Activated CD4-positive, alpha-beta T cell treated with anti-CD3 and anti-CD28 coated beads, Interleukin-2, amount 50 U/mL, for 48 hours (primary cell): ENCODE data around the gene ERCC2.
"Not testable (repeated sequence)": the region's sequence is repeated elsewhere in the genome, so short reads cannot be mapped to it uniquely, and the experiment has no call there.

Experiments
- DNase-seq, 2 experiments: peaks; one replicate each; pipeline ENCODE4 v3.0.0-alpha.2; 2020

The ERCC2 gene

DNA sequence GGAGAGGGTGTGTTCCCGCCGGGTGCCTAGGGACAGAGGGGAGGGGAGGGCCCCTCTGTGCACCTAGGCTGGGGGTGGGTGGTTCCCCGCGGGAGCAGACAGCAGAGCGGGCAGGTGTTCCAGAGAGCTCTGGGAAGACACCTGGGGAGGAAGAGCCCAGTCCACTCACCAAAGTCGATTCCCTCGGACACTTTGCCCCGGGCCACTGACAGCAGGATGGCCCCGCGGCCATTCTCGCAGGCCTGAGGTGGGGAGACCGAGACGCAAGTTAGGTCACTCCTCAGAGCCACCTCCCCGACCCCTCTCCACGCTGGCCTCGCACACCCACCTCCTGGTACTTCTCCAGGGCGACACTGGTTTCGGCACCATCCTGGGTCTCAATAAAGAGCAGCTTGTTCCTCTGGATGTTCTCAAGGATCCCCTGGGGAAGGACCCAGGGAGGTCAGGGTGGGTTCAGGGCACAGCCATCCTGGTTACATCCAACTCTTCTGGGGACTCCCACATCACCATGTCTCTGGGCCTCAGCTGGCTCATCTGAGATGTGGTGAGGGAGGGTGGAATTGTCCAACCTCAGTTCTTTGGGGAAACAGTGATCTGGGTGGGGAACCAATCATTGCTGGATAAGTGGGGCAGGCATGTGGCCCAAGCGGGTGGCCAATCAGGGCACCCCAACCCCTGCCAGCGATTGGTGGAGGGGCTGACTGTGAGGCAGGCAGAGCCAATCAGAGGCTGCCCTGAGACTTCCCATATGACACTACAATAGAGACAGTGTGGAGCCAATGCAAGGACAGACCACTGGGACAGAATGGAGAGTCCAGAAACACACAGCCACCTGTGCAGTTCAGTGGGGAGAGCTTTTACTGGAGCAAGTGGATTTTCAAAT lies 17.2 kb downstream of the ERCC2 start:
- DNase-seq: no peak

DNA sequence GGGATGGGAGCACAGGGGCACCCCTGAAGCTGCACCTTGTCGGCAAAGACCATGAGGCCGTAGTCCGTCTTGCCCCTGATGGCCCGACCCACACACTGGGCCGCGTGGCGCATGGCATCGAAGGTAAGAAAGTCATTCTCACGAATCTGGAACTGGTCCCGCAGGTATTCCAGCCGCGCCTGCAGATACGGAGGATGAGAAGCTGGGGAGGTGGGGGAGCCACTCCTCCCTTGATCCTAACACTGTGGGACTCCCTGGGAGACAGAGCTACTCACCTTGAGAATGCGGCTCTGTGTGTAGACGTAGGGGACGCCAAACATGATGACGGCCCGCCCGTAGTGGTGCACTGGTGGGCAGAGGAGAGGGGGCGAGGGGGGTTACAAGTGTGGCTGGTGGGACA lies 17.9 kb downstream of the ERCC2 start:
- DNase-seq: no peak

DNA sequence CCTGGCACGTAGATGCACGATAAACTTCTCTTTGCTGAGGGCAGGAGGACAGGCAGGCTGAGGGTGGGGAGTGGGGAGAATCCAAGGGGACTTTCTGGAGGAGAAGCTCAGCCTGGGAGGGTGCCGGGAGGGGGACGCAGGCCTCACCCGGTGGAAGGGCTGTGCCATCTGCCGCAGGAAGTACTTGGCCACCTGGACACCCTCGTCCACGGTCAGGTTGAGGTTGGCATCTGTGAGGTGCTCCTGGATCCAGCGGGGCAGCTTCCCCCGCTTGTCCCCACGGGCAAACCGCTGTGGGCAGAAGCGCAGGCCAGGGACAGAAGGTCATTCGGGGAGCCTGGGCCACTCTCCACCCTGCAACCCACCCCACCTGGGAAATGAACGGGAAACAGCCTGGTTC lies 18.3 kb downstream of the ERCC2 start:
- no peak for DNase-seq

DNA sequence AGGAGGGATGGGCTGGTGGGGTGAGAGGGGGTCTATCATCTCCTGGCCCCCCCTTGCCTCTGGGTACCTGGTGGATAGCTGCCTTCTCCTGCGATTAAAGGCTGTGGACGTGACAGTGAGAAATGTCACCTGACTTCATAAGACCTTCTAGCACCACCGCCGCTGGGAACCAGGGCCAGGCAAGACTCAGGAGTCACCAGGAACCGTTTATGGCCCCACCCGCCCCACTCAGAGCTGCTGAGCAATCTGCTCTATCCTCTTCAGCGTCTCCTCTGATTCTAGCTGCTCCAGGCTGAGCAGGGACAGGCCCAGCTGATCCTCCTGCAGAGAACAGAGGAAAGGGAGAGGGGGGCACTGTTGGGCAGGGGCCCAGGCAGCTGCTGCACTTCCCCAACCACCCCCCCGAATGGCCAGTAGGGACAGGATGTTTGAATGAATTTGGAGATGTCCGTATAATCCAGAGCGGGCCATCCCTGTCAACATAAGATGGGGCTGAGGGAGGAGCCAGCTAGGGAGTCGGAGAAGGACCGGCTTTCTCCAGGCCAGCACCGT lies 18.9 kb downstream of the ERCC2 start:
- no peak for DNase-seq

DNA sequence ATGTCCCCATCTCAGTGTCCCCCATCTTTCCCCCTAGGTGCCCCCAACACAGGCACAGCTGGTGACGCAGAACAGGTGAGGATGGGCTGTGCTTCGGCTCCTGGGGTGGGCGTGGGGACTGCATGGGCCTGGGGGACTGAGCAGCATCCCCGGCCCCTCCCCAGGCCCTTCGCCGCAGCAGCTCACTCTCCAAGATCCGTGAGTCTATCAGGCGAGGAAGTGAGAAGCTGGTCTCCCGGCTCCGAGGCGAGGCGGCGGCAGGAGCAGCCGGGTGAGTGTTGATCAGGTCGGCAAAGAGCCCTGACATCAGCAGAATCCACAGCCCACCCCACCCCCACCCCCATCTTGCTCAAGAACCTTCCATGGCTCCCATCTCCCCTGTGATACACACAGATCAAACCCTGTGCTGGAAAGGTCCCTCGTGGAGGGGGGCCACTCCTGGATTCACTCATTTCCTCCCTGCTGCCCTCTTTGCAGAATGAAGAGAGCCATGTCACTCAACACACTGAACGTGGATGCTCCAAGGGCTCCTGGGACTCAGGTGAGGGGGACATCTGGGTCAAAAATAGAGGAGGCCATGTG lies 19.8 kb downstream of the ERCC2 start:
- DNase-seq: no peak

DNA sequence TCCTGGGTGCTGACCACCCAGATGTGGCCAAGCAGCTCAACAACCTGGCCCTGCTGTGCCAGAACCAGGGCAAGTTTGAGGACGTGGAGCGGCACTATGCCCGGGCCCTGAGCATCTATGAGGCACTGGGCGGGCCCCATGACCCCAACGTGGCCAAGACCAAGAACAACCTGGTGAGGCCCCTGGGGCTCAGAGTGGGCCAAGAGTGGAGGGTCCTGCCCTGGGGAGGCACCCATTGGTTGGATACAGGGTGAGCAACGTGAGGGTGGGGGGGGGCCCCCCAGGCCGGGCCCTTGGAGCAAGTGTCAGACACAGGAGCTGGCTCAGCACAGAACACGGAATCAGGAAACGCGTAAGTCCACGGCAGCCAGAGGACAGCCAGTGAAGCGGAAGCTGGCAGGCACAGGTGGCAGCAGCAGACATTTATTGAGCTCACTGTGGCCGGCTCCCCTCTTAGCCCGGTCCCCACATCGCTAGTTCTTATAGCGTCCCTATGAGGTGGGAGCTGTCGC lies 20.9 kb downstream of the ERCC2 start:
- DNase-seq: no peak

DNA sequence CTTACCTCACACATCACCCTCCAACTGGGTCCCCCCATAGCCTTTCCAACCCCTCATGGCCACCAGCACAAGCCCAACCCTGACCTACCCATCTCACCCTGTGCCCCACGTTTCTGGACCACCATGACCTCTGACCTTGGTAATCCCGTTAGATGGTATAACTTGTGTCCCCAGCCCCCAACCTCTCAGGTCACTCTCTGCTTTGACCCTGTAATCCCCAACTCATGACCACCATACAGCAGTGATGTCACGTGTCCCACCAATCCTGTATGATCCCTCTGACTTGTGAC lies 21.3 kb downstream of the ERCC2 start:
- DNase-seq: no peak

DNA sequence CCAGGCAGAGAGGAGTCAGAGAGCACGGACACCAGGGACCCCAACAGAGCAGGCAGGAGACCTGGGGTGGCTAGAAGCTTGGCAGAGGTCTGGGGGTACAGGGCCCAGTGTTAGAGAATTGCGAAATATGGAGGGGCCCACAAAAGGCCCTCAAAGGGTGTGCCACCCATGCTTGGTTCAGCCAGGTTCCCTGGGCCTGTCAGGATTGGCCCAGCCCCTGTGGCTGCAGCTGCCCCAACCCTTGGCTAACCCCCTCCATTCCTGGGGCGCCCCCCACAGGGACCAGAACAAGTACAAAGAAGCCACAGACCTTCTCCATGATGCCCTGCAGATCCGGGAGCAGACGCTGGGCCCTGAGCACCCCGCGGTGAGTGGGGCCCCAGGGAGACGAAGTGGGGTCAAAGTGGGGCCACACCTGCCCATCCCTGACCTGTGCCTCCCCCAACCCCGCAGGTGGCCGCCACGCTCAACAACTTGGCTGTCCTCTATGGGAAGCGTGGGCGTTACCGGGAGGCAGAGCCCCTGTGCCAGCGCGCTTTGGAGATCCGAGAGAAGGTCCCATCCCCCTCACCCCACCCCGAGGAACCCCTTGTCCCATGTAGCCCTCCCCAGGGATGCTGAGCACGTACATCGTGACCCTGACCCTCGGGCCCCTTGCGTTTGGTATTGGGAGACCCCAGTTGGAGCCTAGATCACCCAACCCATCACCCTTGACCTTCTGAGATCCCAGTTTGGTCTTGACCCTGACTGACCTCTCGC lies 21.8 kb downstream of the ERCC2 start:
- no peak for DNase-seq

DNA sequence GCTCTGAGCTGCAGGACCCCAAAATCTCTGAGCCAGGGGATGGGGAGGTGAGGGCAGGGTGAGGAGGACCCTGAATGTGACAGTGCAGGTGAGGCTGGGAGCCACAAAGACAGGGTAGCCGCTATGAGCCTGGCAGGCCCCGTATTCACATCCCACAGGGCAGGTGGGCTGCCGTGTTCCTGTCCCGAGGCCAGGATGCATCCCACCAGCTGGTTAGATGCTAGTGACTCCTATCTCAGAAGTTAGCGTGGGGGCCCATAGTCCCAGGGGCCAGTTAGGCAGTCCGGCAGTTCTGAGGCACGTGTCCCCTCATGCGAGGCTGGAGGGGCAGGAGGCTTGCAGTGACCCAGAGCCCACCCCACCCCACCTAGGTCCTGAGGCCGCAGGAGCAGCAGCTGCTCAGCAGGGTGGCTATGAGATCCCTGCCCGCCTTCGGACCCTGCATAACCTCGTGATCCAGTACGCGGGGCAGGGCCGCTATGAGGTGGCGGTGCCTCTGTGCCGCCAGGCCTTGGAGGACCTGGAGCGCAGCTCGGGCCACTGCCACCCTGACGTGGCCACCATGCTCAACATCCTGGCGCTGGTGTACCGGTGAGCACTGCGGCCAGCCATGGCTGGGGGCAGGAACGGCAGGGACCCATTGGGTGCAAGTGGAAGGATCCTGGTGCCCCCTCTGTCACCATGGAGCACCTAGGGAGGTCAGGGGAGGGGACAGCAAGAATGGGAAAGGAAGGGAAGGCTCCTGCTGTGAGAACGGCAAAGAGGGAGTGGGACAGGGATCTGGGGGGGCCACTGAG lies 22.6 kb downstream of the ERCC2 start:
- DNase-seq: no peak

DNA sequence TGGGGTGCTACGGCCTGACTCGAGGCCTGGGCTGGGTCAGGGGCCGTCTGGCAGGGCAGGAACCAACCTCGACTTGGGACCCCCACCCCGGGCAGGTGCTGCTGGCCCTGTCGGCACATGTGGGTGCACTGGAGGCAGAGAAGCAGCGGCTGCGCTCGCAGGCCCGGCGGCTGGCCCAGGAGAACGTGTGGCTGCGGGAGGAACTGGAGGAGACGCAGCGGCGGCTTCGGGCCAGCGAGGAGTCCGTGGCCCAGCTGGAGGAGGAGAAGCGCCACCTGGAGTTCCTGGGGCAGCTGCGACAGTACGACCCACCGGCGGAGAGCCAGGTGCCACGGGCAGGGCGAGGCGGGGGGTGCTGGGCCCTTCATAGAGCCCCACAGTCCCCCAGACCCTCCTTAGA lies 23.9 kb downstream of the ERCC2 start:
- DNase-seq: no peak

DNA sequence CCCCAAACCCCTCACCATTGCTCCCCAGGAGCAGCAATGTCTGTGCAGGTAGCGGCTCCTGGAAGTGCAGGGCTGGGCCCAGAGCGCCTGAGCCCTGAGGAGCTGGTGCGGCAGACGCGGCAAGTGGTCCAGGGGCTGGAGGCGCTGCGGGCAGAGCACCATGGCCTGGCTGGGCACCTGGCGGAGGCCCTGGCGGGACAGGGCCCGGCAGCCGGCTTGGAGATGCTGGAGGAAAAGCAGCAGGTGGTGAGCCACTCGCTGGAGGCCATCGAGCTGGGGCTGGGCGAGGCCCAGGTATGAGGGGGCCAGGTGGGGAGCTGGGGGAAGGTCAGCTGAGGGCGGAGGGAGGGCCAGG lies 24.9 kb downstream of the ERCC2 start:
- DNase-seq: no peak

DNA sequence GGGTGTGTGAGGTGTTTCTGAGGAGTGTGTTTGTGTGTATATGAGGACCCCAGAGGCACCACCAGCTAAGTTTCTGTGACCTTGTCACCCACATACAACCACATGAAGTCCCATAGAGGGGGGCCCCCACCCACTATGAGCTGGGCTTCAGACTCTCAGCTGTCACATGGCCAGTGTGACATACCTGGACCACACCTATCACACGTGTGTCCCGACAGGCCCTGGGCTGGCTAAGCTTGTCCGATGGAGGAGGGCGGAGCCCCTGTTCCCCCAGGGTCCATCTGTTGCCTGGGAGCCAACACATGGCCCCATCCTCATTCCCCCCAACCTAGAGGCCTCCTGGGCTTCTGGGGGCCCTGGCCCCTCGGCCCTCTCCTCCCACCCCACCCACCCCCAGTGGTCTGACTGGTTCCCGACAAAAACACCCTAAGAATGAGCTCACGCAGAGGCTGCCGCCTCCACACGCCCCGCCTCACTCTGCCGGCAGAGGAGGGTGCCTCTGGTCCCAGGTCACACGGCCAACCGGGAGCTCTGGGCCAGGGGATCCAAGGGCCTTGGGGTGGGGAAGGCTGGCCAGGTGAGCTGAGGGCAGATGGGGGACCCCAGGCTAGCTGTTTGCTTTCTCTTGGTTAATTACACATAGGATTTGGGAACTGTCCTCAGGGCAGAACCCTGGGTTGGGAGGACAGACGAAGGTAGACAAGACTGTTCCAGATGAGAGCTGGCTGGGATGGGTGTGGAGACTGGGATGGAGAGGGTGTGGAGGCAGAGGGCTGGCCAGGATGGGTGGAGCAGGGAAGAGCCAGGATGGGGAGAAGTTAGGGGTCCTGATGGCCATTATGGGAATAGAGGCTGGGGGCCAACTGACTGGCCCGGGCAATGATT lies 25.5 kb downstream of the ERCC2 start:
- no peak for DNase-seq

DNA sequence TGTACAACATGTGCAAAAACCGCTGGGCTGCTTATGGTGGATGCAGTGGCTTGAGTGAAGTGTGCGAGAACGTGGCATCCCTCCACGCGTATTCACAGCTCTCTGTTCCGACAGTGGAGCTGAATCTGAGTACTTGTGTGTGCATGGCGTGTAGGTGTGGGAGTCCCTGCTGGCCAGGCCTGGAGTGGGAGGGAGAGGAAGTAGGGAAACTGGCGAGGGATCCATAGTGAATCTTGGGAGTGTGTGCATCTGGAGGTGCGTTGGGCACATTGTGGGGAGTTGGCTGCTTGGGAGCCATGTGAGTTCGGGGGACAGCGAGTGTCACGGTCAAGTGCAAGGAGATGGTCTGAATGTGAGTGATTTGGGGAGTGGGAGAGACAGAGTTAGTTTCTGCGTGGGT lies 27.5 kb downstream of the ERCC2 start:
- no peak for DNase-seq

DNA sequence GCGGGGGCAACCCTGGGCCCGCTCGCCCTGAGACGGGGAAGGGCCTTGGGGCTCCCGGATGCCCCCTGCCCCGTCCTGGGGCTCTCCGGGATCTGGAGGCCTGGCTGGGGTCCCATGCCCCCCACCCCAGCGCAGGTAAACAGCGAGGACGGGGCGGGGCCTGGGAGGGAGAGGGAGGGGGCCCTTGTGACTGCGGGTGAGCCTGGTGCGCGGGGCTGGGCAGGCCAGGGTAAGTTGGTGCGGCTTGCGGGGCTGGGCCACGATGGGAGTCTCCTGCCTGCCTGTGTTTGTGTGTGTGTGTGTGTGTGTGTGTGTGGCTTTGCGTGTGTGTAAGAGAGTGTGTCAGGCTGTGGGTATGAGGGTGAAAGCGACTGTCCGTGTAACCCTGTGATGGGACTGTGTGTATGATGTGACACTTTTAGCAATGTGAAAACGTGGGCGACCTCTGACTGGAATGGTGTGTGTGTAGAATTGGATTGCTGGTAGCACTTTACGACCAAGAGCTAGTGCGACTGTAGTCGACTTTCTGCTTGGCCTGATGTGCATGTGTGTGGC lies 29.4 kb downstream of the ERCC2 start:
- no peak for DNase-seq

DNA sequence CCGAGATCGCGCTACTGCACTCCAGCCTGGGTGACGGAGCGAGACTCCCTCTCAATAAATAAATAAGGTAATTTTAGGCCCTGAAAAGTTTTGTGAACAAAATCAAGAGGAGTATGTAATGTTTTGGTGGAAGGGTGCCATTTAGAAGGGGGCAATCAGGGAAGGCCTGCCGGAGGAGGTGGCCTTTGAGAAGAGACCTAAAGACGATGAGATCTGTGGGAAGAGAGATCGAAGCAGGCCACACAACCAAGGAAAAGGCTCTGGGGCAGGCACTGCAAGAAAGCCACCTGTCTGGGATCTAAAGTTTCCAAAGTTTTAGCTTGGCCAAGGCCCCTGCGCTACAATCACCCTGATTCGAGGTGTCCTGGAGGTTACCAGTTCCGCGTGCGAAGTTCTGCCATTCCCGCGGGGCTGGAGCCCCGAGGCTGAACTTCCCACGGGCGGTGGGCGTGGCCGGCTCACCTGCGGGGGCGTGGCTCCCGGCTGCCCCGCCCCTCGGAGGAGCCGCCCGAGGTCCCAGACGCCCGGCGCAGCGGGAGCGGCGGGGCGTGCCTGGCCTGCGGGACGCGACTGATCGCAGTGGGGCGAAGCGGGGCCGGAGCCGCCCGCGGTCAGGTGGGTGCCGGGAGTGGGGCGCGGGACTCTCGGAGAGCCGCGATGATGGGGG lies 30.0 kb downstream of the ERCC2 start, which contains the start of gene KLC3:
KLC3 (plus strand) TSS at position 519 of the 667 bp plus-strand sequence. CDS start 4,792 bp downstream, outside the sequence.
- DNase-seq: peak; percentile 33 to 43

DNA sequence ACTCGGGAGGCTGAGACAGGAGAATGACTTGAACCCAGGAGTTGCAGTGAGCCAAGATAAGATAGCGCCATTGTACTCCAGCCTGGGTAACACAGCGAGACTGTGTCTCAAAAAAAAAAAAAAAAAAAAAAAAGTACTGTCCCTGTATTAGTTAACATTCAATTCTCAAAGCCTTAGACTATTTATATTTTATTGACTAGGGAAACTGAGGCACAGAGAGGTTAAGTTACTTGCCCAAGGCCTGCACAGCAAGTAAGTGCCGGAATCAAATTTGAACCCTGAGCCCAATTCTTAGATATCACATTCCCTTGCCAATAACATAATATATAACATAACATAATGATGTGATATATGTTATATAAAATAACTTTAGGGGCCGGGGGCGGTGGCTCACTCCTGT lies 30.7 kb downstream of the ERCC2 start:
- DNase-seq: no peak

DNA sequence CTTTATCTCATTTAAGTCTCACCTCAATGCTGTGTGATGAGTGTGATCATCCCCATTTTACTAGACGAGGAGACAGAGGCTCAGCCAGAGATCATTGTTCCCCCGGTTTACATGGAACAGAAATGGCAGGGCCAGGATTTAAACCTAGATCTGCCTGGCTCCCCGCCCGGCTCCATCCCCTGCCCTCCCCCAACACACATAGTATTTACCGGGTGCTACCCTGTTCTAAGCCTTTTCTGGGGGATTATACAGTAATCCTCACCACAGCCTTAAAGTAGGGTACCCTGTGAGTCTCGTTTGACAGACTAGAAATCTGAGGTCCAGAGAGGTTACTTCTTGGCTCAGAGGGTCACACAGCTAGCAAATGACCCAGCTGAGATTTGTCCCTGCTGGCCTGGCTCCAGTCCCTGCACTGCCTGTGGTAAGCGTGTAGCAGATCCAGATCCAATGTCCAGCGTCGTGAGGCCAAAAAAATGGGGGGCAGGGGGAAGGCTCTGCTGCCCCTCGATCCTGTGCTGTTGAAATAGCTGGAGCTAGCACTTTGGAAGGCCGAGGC lies 33.6 kb downstream of the ERCC2 start:
- DNase-seq: no peak

DNA sequence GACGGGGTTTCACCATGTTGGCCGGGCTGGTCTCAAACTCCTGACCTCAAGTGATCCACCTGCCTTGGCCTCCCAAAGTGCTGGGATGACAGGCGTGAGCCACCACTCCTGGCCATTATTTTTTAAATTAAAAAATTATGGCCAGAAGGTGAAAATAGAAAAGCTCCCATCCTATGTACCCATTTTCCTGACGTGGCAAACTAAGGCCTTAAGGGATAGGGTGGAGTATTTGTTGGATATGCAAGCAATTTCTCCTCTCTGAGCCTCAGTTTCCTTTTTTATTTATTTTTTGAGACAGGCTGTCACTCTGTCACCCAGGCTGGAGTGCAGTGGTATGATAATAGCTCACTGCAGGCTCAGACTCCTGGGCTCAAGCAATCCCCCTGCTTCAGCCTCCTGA lies 35.5 kb downstream of the ERCC2 start:
- DNase-seq: not testable (repeated sequence)

DNA sequence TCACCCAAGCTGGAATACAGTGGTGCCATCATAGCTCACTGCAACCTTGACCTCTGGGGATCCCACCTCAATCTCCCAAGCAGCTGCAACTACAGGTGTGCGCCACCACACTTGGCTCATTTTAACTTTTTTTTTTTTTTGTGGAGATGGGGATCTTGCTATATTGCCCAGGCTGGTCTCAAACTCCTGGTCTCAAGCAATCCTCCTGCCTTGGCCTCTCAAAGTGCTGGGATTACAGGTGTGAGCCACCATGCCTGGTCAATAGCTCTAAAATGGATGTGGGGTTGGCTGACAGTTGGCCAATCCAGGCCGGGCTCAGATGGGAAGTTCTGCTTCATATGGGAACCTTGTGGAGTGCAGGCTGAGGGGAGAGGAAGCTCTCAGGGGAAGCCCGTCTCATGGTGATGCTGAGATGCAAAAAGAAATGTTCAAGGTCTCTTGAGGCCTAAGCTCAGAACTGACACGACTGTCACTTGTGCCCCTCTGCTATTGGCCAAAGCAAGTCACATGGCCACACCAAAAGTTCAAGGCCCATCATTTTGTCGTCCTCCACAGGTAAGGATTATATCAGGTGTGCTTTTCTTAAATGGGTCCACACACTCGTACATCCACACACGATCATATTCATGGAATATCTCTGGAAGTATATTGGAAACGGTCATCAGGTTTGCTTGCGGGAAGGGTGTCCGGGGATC lies 36.6 kb downstream of the ERCC2 start:
- DNase-seq: no peak

DNA sequence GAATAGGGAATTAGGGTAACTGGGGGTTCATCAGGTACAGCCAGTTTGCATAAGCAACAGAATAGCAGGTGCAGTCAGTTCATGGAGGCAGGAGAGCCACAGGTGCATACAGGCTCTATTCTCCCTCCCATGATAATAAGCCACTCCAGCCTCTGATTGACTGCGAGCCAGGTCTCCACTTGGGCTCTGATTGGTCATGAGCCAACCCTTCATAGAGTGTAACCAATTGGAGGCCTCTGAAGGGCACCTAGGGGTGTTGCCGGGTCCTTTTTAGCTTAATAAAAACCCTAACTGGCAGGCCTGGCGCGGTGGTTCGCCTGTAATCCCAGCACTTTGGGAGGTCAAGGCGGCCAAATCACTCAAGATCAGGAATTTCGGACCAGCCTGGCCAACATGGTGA lies 39.0 kb downstream of the ERCC2 start:
- DNase-seq: no peak
